ENCODE data around the gene TMEM151B. TPM values are rescaled to one million over a fixed set of nuclear protein-coding genes. Genes with fewer than 3 reads are reported as not detected.

TMEM151B gene
- total and polyA plus RNA-seq, 2 of the 13 experiments (the other 11 are each of a cell fraction or from before 2014, with no cell fraction given), result not detected

DNA sequence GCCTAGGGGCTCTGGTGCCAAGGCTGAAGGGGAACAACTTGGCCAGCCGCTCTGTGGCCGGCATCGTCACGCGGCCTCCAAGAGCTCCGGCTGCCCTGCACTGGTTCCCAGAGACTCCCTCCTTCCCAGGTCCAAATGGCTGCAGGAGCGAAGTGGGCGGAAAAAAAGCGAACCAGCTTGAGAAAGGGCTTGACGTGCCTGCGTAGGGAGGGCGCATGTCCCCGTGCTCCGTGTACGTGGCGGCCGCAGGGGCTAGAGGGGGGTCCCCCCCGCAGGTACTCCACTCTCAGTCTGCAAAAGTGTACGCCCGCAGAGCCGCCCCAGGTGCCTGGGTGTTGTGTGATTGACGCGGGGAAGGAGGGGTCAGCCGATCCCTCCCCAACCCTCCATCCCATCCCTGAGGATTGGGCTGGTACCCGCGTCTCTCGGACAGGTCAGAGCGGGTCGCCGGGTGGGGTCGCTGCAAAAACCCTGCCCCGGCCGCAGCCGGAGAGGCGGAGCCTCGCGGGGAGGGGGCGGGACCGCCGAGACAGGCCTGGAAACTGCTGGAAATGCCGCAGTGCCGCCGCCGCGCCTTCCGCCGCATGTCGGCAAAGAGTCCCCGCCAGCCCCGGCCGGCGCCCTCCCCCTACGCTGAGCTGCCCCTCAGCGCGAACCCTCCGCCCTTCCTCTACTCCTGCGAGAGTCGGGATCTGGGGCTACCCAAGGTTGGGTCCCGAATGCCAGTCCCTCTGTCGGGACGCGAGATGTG lies 24.2 kb upstream of the TMEM151B start (continued):
- TF ChIP-seq, protein P1, sequence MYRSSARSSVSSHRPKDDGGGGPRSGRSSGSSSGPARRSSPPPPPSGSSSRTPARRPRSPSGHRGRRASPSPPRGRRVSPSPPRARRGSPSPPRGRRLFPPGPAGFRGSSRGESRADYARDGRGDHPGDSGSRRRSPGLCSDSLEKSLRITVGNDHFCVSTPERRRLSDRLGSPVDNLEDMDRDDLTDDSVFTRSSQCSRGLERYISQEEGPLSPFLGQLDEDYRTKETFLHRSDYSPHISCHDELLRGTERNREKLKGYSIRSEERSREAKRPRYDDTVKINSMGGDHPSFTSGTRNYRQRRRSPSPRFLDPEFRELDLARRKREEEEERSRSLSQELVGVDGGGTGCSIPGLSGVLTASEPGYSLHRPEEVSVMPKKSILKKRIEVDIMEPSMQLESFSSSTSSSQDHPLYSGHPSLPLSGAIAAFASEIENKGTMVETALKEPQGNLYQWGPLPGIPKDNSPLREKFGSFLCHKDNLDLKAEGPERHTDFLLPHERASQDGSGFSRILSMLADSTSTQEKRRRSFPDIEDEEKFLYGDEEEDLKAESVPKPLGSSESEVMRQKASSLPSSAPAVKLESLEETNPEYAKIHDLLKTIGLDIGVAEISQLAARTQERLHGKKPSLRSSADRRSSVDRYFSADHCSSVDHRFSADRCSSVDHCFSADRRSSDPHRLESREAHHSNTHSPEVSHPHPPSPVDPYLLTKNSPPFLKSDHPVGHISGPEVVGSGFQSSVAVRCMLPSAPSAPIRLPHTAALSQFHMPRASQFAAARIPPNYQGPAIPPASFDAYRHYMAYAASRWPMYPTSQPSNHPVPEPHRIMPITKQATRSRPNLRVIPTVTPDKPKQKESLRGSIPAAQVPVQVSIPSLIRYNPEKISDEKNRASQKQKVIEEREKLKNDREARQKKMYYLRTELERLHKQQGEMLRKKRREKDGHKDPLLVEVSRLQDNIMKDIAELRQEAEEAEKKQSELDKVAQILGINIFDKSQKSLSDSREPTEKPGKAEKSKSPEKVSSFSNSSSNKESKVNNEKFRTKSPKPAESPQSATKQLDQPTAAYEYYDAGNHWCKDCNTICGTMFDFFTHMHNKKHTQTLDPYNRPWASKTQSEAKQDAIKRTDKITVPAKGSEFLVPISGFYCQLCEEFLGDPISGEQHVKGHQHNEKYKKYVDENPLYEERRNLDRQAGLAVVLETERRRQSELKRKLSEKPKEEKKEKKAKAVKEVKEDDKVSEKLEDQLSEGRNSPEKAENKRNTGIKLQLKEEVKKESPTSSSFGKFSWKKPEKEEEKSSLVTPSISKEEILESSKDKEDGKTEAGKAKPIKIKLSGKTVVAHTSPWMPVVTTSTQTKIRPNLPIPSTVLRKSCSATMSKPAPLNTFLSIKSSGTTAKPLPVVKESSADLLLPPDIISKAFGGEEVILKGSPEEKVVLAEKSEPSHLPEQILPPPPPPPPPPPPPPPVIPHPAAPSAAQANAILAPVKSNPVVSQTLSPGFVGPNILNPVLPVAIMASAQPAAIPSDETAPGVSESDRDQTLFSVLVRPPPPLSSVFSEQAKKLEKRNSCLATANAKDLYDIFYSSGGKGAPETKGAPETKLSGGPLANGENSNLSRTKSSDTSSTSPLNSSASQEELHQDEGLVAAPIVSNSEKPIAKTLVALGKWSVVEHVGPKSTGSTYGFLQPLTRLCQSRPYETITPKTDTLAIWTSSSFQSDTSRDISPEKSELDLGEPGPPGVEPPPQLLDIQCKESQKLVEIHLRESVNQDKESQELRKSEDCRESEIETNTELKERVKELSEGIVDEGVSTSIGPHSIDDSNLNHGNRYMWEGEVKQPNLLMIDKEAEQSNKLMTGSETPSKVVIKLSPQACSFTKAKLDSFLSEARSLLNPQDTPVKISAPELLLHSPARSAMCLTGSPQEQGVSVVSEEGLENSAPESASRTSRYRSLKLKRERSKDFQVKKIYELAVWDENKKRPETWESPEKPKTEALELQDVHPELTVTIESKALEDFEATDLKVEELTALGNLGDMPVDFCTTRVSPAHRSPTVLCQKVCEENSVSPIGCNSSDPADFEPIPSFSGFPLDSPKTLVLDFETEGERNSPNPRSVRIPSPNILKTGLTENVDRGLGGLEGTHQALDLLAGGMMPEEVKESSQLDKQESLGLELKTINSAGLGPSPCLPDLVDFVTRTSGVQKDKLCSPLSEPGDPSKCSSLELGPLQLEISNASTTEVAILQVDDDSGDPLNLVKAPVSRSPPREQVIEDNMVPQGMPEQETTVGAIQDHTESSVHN (CRISPR knock-in tag; IDR thresholded peaks at IDR 0.05), result no peak; the same call in 1 of the 2 replicates
- TF ChIP-seq HDAC6 (IDR thresholded peaks at IDR 0.05; ENCODE audit: low read depth, low read length), result no peak
- peak; percentile 27; the same call in 1 of the 2 replicates for TF ChIP-seq ZBTB3 (CRISPR knock-in tag; IDR thresholded peaks at IDR 0.05; ENCODE audit: borderline replicate concordance, low read depth)
- no peak for TF ChIP-seq MLLT10 (CRISPR knock-in tag; IDR thresholded peaks at IDR 0.05)
- TF ChIP-seq ZFAT (CRISPR knock-in tag; conservative IDR thresholded peaks at IDR 0.05), result no peak
- TF ChIP-seq ZNF570 (CRISPR knock-in tag; IDR thresholded peaks at IDR 0.05; ENCODE audit: borderline replicate concordance), result no peak
- TF ChIP-seq TBX3 (IDR thresholded peaks at IDR 0.05; ENCODE audit: borderline replicate concordance), result peak; percentile 10; the same call in 1 of the 2 replicates
- TF ChIP-seq, protein P2, sequence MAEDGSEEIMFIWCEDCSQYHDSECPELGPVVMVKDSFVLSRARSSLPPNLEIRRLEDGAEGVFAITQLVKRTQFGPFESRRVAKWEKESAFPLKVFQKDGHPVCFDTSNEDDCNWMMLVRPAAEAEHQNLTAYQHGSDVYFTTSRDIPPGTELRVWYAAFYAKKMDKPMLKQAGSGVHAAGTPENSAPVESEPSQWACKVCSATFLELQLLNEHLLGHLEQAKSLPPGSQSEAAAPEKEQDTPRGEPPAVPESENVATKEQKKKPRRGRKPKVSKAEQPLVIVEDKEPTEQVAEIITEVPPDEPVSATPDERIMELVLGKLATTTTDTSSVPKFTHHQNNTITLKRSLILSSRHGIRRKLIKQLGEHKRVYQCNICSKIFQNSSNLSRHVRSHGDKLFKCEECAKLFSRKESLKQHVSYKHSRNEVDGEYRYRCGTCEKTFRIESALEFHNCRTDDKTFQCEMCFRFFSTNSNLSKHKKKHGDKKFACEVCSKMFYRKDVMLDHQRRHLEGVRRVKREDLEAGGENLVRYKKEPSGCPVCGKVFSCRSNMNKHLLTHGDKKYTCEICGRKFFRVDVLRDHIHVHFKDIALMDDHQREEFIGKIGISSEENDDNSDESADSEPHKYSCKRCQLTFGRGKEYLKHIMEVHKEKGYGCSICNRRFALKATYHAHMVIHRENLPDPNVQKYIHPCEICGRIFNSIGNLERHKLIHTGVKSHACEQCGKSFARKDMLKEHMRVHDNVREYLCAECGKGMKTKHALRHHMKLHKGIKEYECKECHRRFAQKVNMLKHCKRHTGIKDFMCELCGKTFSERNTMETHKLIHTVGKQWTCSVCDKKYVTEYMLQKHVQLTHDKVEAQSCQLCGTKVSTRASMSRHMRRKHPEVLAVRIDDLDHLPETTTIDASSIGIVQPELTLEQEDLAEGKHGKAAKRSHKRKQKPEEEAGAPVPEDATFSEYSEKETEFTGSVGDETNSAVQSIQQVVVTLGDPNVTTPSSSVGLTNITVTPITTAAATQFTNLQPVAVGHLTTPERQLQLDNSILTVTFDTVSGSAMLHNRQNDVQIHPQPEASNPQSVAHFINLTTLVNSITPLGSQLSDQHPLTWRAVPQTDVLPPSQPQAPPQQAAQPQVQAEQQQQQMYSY (CRISPR knock-in tag; IDR thresholded peaks at IDR 0.05), result 0 out of 2 replicates have a peak, but pooled peaks have one; percentile 40
- no peak for TF ChIP-seq TCF7L2 (IDR thresholded peaks at IDR 0.05; ENCODE audit: low read depth, low read length)
- TF ChIP-seq, protein P3, sequence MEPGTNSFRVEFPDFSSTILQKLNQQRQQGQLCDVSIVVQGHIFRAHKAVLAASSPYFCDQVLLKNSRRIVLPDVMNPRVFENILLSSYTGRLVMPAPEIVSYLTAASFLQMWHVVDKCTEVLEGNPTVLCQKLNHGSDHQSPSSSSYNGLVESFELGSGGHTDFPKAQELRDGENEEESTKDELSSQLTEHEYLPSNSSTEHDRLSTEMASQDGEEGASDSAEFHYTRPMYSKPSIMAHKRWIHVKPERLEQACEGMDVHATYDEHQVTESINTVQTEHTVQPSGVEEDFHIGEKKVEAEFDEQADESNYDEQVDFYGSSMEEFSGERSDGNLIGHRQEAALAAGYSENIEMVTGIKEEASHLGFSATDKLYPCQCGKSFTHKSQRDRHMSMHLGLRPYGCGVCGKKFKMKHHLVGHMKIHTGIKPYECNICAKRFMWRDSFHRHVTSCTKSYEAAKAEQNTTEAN (CRISPR knock-in tag; conservative IDR thresholded peaks at IDR 0.05), result peak; percentile 78; the same call in 1 of the 2 replicates
- TF ChIP-seq RFXANK (CRISPR knock-in tag; IDR thresholded peaks at IDR 0.05), result no peak
- TF ChIP-seq EP300 (IDR thresholded peaks at IDR 0.05; ENCODE audit: low read depth in 2 of 2, low read length in 2 of 2), result peak; percentile 59 to 85; a peak in 3 of 4 replicates
- no peak; the same call in 1 of the 2 replicates for TF ChIP-seq EP300 (CRISPR knock-in tag; IDR thresholded peaks at IDR 0.05; ENCODE audit: borderline replicate concordance)
- TF ChIP-seq SP5 (CRISPR knock-in tag; IDR thresholded peaks at IDR 0.05; ENCODE audit: borderline replicate concordance, low read depth), result peak; percentile 91
- TF ChIP-seq ELF1 (CRISPR knock-in tag; IDR thresholded peaks at IDR 0.05), result peak; percentile 53; the same call in 1 of the 2 replicates
- peak; percentile 62; the same call in 1 of the 2 replicates for TF ChIP-seq ZNF205 (CRISPR knock-in tag; IDR thresholded peaks at IDR 0.05)

Measured in HepG2 (cell line).